Measurements from ENCODE around the gene DNALI1. TPM values are rescaled to one million over a fixed set of nuclear protein-coding genes. Genes with fewer than 3 reads are reported as not detected.

Gene DNALI1
- total and polyA plus RNA-seq, 2 of the 8 experiments (the other 6 are each of a cell fraction or from before 2014, with no cell fraction given) = 8.9 to 11.3 TPM

DNA sequence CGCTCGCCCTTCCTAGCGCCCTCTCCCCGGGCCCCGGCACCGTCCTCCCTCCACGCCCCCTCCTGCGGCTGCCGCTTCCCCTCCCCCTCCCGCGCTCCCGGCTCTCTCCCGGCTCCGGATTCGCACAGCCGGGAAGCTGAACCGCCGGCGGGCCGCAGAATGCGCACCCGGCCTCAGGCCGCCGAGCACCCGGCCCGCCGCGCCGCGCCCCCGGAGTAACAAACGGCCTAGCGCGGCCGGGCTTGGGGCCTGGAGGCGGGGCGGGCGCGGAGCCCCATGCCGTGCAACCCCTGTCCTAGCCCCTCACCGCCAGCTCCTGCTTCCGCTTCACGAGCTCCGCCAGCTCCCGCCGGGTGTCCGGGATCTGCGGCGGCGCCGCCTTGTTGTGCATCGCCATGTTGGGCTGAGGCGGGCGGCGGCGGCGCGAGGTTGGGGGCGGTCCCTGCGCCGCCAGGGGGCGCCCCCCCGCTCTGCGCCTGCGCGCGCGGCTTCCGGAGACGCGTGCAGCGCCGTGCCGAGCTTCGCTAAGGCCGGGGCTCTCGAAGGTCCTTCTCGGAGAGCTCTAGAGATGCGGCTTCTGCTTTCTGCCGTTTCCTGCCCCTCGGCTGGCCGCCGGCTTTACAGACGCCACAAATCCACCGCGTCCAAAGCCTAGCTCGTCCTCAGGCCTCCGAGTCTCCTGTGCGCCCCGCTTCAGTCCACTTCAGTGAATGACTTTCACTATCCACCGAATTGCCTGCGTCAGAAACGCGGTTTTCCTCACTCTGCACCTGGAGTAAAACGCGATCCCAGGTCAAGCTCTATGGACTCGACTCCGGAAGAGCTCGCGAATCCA lies 42.2 kb upstream of the DNALI1 start, which contains the start of gene MEAF6 (continued):
- TF ChIP-seq SRF (IDR thresholded peaks at IDR 0.05; ENCODE audit: low read depth, low read length) (no peak), CBX8 (IDR thresholded peaks at IDR 0.05; ENCODE audit: borderline replicate concordance, low read depth, low read length) (no peak), ASH2L (IDR thresholded peaks at IDR 0.05; ENCODE audit: low read length) (peak; percentile 70), BACH1 (IDR thresholded peaks at IDR 0.05; ENCODE audit: low read length) (no peak), SP4 (IDR thresholded peaks at IDR 0.05; ENCODE audit: low read length) (no peak), NRF1 (IDR thresholded peaks at IDR 0.05; ENCODE audit: low read depth, low read length) (peak; percentile 79), GTF2F1 (IDR thresholded peaks at IDR 0.05; ENCODE audit: borderline replicate concordance, low read depth, low read length) (no peak), MAFK (IDR thresholded peaks at IDR 0.05; ENCODE audit: low read depth, low read length) (no peak), BCL11A (IDR thresholded peaks at IDR 0.05; ENCODE audit: low read depth in 2 of 2, low read length in 2 of 2) (no peak), CTBP2 (IDR thresholded peaks at IDR 0.05; ENCODE audit: borderline replicate concordance, insufficient read depth, insufficient read length, low read length) (no peak), YY1 (IDR thresholded peaks at IDR 0.05; ENCODE audit: low read depth, low read length) (peak; percentile 88), BRCA1 (IDR thresholded peaks at IDR 0.05; ENCODE audit: low read depth, low read length) (no peak), EZH2 (IDR thresholded peaks at IDR 0.05; ENCODE audit: low read depth, low read length, severe bottlenecking) (no peak), E2F6 (IDR thresholded peaks at IDR 0.05) (peak; percentile 86), POLR2A (IDR thresholded peaks at IDR 0.05; ENCODE audit: control extremely low read depth in 1 of 2, low read depth in 2 of 2, low read length in 2 of 2) (peak; percentile 46 to 60; a peak in 2 of 3 replicates), FOSL1 (IDR thresholded peaks at IDR 0.05; ENCODE audit: insufficient read depth, low read depth, low read length) (no peak), SAP30 (IDR thresholded peaks at IDR 0.05; ENCODE audit: insufficient read depth, insufficient replicate concordance, low read length) (no peak)
- TF ChIP-seq, protein P1, sequence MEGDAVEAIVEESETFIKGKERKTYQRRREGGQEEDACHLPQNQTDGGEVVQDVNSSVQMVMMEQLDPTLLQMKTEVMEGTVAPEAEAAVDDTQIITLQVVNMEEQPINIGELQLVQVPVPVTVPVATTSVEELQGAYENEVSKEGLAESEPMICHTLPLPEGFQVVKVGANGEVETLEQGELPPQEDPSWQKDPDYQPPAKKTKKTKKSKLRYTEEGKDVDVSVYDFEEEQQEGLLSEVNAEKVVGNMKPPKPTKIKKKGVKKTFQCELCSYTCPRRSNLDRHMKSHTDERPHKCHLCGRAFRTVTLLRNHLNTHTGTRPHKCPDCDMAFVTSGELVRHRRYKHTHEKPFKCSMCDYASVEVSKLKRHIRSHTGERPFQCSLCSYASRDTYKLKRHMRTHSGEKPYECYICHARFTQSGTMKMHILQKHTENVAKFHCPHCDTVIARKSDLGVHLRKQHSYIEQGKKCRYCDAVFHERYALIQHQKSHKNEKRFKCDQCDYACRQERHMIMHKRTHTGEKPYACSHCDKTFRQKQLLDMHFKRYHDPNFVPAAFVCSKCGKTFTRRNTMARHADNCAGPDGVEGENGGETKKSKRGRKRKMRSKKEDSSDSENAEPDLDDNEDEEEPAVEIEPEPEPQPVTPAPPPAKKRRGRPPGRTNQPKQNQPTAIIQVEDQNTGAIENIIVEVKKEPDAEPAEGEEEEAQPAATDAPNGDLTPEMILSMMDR (IDR thresholded peaks at IDR 0.05; ENCODE audit: control extremely low read depth in 1 of 3, insufficient read depth in 1 of 3, low read depth in 1 of 3, low read length in 3 of 3) = peak; percentile 61 to 70 (median 63)
